Chondrocyte (in vitro differentiated cells): ENCODE data around the gene MYOZ3. TPM values are rescaled to one million over a fixed set of nuclear protein-coding genes. Genes with fewer than 3 reads are reported as not detected.

Experiments
- DNase-seq: peaks from one replicate; pipeline ENCODE4 v3.0.0; 2021; ENCODE audit warnings: mixed read lengths, low spot score
- H3K27ac Mint-ChIP-seq: one replicate; pipeline ENCODE4 v1.8.0; 2021; ENCODE audit warnings: mild to moderate bottlenecking, moderate library complexity, mixed read lengths; ENCODE audit not compliant: unreplicated experiment
- H3K27me3 Mint-ChIP-seq: 2 replicates; pipeline ENCODE4 v1.8.0; 2021; ENCODE audit warnings: low read depth, mixed read lengths
- H3K36me3 Mint-ChIP-seq: 2 replicates; pipeline ENCODE4 v1.8.0; 2021; ENCODE audit warnings: low read depth, mixed read lengths
- H3K4me1 Mint-ChIP-seq: 2 replicates; pipeline ENCODE4 v1.8.0; 2021; ENCODE audit warnings: low read depth, mild to moderate bottlenecking, mixed read lengths
- H3K4me3 Mint-ChIP-seq: one replicate; pipeline ENCODE4 v1.8.0; 2021; ENCODE audit warnings: mild to moderate bottlenecking, moderate library complexity, mixed read lengths; ENCODE audit not compliant: unreplicated experiment
- H3K9me3 Mint-ChIP-seq: 2 replicates; pipeline ENCODE4 v1.8.0; 2021; ENCODE audit warnings: low read depth, mixed read lengths
- total RNA-seq: library from RNA; stranded (reverse); gene quantifications from 3 replicates; pipeline ENCODE4 v1.2.1, GENCODE V29; 2021
- TF ChIP-seq, protein P1 (sequence below): fragments of 200-600 bp; sonication (generic); IDR thresholded peaks from 2 replicates; pipeline ENCODE4 v1.5.0; 2021; ENCODE audit warnings: antibody characterized with exemption, mild to moderate bottlenecking, moderate library complexity

Gene MYOZ3
- total RNA-seq, 1 donor from 2014 or later, result 2.0 TPM

DNA sequence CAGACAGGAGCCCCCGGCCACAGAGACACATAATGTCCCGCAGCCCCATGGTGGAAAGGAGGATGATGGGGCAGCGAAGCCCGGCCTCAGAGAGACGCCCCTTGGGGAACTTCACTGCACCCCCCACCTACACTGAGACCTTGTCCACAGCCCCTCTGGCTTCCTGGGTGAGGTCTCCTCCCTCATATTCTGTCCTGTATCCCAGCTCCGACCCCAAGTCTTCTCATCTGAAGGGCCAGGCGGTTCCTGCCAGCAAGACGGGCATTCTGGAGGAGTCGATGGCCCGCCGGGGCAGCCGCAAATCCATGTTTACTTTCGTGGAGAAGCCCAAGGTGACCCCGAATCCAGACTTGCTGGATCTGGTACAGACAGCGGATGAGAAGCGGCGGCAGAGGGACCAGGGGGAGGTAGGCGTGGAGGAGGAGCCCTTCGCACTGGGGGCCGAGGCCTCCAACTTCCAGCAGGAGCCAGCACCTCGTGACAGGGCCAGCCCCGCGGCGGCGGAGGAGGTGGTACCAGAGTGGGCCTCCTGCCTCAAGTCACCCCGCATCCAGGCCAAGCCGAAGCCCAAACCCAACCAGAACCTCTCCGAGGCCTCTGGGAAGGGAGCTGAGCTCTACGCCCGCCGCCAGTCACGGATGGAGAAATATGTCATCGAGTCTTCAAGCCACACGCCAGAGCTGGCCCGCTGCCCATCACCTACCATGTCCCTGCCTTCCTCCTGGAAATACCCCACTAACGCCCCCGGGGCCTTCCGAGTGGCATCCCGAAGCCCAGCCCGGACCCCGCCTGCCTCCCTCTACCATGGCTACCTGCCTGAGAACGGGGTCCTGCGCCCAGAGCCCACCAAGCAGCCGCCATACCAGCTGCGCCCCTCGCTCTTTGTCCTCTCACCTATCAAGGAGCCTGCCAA lies 11.7 kb upstream of the MYOZ3 start:
- TF ChIP-seq, protein P1, sequence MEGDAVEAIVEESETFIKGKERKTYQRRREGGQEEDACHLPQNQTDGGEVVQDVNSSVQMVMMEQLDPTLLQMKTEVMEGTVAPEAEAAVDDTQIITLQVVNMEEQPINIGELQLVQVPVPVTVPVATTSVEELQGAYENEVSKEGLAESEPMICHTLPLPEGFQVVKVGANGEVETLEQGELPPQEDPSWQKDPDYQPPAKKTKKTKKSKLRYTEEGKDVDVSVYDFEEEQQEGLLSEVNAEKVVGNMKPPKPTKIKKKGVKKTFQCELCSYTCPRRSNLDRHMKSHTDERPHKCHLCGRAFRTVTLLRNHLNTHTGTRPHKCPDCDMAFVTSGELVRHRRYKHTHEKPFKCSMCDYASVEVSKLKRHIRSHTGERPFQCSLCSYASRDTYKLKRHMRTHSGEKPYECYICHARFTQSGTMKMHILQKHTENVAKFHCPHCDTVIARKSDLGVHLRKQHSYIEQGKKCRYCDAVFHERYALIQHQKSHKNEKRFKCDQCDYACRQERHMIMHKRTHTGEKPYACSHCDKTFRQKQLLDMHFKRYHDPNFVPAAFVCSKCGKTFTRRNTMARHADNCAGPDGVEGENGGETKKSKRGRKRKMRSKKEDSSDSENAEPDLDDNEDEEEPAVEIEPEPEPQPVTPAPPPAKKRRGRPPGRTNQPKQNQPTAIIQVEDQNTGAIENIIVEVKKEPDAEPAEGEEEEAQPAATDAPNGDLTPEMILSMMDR, result no peak
- peaks cover 40% of the 10 kb centered on the region for H3K36me3 Mint-ChIP-seq
- no peaks in the 10 kb centered on the region for H3K9me3 Mint-ChIP-seq
- peaks cover 64% of the 10 kb centered on the region for H3K4me1 Mint-ChIP-seq
- no peak overlapping the region for H3K4me3 Mint-ChIP-seq
- H3K27me3 Mint-ChIP-seq, result no peaks in the 10 kb centered on the region
- no peak overlapping the region for H3K27ac Mint-ChIP-seq
- no peak for DNase-seq

DNA sequence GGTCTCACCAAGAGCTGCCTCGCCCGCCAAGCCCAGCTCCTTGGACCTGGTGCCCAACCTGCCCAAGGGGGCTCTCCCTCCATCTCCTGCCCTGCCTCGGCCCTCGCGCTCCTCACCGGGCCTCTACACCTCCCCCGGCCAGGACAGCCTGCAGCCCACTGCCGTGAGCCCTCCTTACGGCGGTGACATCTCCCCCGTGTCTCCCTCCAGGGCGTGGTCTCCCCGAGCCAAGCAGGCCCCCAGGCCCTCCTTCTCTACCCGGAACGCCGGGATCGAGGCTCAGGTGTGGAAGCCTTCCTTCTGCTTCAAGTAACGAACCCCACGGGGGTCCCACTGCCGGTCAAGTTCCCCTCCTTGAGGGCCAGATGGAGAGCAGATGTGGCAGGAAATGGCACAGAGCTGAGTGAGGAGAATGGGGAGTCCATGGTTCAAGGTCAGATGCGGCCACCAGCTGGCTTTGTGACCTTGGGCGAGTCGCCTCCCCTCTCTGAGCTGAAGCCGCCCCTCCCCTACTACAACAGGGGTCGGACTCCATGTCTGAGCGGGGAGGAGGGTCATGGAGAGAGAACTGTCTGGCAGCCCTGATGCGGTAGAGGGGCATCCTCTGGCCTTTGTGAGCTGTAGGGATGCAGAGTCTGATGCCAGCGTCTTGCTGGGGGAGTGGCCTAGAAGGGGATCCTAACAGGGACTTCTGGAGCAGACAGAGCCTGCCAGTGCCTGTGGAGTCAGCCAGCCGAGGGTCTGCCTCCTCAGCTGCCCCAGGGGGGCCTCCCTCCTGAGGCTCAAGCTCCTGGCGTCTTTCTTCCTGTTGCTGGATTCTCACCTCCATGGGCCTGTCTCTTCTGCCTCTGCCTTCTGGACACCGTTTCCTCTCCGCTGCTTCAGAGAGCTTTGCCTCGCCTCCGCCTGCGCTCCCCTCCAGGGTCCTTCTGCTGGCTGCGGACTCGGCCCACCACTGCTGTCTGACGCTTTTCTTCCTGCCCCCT lies 10.7 kb upstream of the MYOZ3 start:
- Mint-ChIP-seq H3K4me1 (peaks cover 57% of the 10 kb centered on the region), H3K9me3 (no peaks in the 10 kb centered on the region), H3K27me3 (no peaks in the 10 kb centered on the region), H3K4me3 (no peak overlapping the region), H3K27ac (no peak overlapping the region), H3K36me3 (peaks cover 43% of the 10 kb centered on the region)
- DNase-seq, result no peak
- TF ChIP-seq, protein P1, result no peak

DNA sequence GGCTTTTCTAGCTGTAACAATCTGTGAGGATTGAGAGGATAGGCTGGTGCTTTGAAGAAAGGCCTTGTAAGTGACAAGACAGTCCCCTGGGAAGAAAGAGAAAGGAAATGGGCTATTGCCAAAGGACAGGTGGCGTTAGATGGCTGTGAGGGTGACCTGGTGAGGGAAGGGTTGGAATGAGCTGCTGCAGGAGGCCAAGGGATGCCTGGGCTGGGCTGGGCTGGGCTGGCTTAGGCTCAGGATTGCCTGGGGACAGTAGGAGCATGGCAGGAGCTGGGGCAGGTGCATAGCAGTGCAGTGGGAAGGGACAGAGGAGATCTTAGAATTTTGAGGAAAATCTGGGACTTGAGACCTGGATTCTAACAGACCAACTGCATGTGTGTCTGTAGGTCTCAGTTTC lies 9.7 kb upstream of the MYOZ3 start:
- Mint-ChIP-seq H3K27me3 (no peaks in the 10 kb centered on the region), H3K9me3 (no peaks in the 10 kb centered on the region), H3K27ac (peak overlapping the region; percentile 37), H3K36me3 (peaks cover 44% of the 10 kb centered on the region), H3K4me3 (no peak overlapping the region), H3K4me1 (peaks cover 57% of the 10 kb centered on the region)
- no peak for DNase-seq
- TF ChIP-seq, protein P1, result no peak

DNA sequence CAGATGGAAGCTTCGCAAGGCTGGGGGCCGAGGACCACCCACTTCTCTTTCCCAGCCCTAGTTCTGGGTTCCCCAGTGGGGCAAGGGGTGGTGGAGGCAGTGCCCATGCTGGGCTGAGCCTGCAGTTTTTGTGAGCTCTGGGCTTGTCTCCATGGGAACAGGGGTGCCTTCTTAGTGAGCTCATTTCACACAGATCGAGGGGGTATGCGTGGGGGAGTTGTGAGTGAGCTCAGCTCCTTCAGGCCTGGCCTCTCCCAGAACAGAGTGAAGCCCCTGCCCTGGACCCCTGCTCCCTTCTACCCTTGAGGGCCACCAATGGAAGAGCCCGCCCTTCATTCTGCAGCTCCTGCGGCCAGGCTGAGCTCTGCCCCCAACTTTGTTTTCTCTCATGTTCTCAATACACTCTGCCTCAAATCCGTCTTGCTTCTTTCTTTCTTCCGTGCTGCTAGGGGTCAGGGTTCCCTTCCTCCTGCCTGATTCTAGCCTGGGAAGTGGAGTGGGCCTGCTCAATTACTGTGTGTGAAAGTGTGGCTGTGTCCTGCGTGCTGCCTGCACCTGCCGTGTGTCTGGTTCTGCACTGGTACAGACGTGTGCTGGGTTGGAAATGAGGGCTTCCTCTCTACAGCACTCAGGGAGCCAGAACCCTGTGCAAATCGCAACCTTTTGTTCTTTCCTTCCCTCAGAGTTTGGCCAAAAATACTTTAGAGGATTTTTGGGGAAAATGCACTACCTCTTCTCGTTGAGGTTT lies 9.0 kb upstream of the MYOZ3 start:
- peak overlapping the region; percentile 5 for H3K27ac Mint-ChIP-seq

More for the DNA sequence above, 9.0 kb upstream of the MYOZ3 start:
- Mint-ChIP-seq H3K36me3 (peaks cover 44% of the 10 kb centered on the region), H3K27me3 (no peaks in the 10 kb centered on the region), H3K4me1 (peaks cover 57% of the 10 kb centered on the region), H3K9me3 (no peaks in the 10 kb centered on the region), H3K4me3 (no peak overlapping the region)
- no peak for DNase-seq
- TF ChIP-seq, protein P1, result no peak
